K562 (cell line): ENCODE results near the gene CARMIL1. TPM values are rescaled to one million over a fixed set of nuclear protein-coding genes. Genes with fewer than 3 reads are reported as not detected.
A peak's percentile ranks its signal among the peaks of the same experiment; 100 is the strongest.

Experiments used
- ARNT ChIP-seq, 2 experiments: fragments of 450-650 bp; IDR thresholded peaks; 2 replicates each; pipeline ENCODE4 v1.6.1; 2016; ENCODE audit warnings: mild to moderate bottlenecking in 1 of 2
- BHLHE40 ChIP-seq: IDR thresholded peaks from 2 replicates; pipeline ENCODE4 v1.6.1; 2011; ENCODE audit warnings: low read length, improper control_type of control experiment
- DDX20 ChIP-seq: fragments of 450-650 bp; IDR thresholded peaks from 2 replicates; pipeline ENCODE4 v1.6.1; 2016; ENCODE audit warnings: missing genetic modification characterization, low read depth, mild to moderate bottlenecking, missing compliant biosample characterization, moderate library complexity
- EGR1 ChIP-seq: fragments of 450-650 bp; conservative IDR thresholded peaks from 2 replicates; pipeline ENCODE4 v1.6.1; 2017; ENCODE audit warnings: mild to moderate bottlenecking
- FOXJ2 ChIP-seq: fragments of 200-800 bp; sonication (Bioruptor generic); IDR thresholded peaks from 2 replicates; pipeline ENCODE4 v1.6.1; 2016; ENCODE audit warnings: missing genetic modification characterization, missing compliant biosample characterization
- GATAD2B ChIP-seq: fragments of 450-650 bp; IDR thresholded peaks from 2 replicates; pipeline ENCODE4 v1.6.1; 2017; ENCODE audit warnings: mild to moderate bottlenecking, borderline replicate concordance
- MED1 ChIP-seq: sonication (generic); formaldehyde crosslinking; IDR thresholded peaks from 2 replicates; pipeline ENCODE4 v1.8.1; 2023; ENCODE audit warnings: missing genetic modification reagents, borderline replicate concordance
- NFXL1 ChIP-seq: fragments of 450-650 bp; formaldehyde crosslinking; IDR thresholded peaks from 2 replicates; pipeline ENCODE4 v1.4.0; 2021; ENCODE audit warnings: mild to moderate bottlenecking
- OTX1 ChIP-seq: fragments of 450-650 bp; formaldehyde crosslinking; IDR thresholded peaks from 2 replicates; pipeline ENCODE4 v1.4.0; 2022; ENCODE audit warnings: mild to moderate bottlenecking
- PCBP2 ChIP-seq: fragments of 200-400 bp; formaldehyde crosslinking; IDR thresholded peaks from 2 replicates; pipeline ENCODE4 v1.6.1; 2018; ENCODE audit warnings: low read length, low read depth, mild to moderate bottlenecking, moderate library complexity; ENCODE audit not compliant: poor library complexity, severe bottlenecking
- SMC3 ChIP-seq: conservative IDR thresholded peaks from 2 replicates; pipeline ENCODE4 v1.6.1; 2011; ENCODE audit warnings: low read depth, low read length, improper control_type of control experiment; ENCODE audit not compliant: insufficient read depth
- TBL1XR1 ChIP-seq, 2 experiments: IDR thresholded peaks; 2 replicates each; pipeline ENCODE4 v1.6.1; 2012; ENCODE audit warnings: improper control_type of control experiment in 2 of 2, low read length in 2 of 2, mild to moderate bottlenecking in 1 of 2
- TEAD2 ChIP-seq: fragments of 450-650 bp; IDR thresholded peaks from 2 replicates; pipeline ENCODE4 v1.6.1; 2016; ENCODE audit warnings: missing genetic modification characterization, control low read depth, missing compliant biosample characterization
- ZC3H8 ChIP-seq: fragments of 450-650 bp; IDR thresholded peaks from 2 replicates; pipeline ENCODE4 v1.6.1; 2017
- ZNF121 ChIP-seq: sonication (generic); formaldehyde crosslinking; conservative IDR thresholded peaks from 2 replicates; pipeline ENCODE4 v1.8.0; 2022; ENCODE audit warnings: missing genetic modification reagents
- ZNF124 ChIP-seq: sonication (generic); formaldehyde crosslinking; IDR thresholded peaks from 2 replicates; pipeline ENCODE4 v1.8.1; 2022; ENCODE audit warnings: missing genetic modification reagents
- ZNF175 ChIP-seq: fragments of 200-800 bp; sonication (Bioruptor generic); IDR thresholded peaks from 2 replicates; pipeline ENCODE4 v1.6.1; 2016; ENCODE audit warnings: low read depth, mild to moderate bottlenecking, missing genetic modification characterization, missing compliant biosample characterization
- ZNF253 ChIP-seq: fragments of 250-450 bp; sonication (Bioruptor Pico); conservative IDR thresholded peaks from 2 replicates; pipeline ENCODE4 v1.6.1; 2021; ENCODE audit warnings: mild to moderate bottlenecking
- ZNF384 ChIP-seq: IDR thresholded peaks from 2 replicates; pipeline ENCODE4 v1.6.1; 2012; ENCODE audit warnings: low read depth, low read length, improper control_type of control experiment
- ZNF551 ChIP-seq: fragments of 250-450 bp; sonication (Bioruptor Pico); IDR thresholded peaks from 2 replicates; pipeline ENCODE4 v1.5.0; 2021; ENCODE audit warnings: mild to moderate bottlenecking, moderate library complexity
- ZSCAN29 ChIP-seq: fragments of 450-650 bp; IDR thresholded peaks from 2 replicates; pipeline ENCODE4 v1.6.1; 2017
- polyA plus RNA-seq, 8 experiments: library from polyadenylated mRNA; depleted of rRNA in 4 of 8; stranded (reverse) in 5 of 8; unstranded in 3 of 8; fragments of >200 nt; fragmentation: Nextera tagmentation in 2 of 8; fragmentation: Illumina TruSeq in 1 of 8; extraction: Ambion mirVana in 2 of 8; extraction: Trizol in 1 of 8; gene quantifications; 2 replicates each; pipeline versions ENCODE4 v1.2.1 to v1.2.3, GENCODE V29; 2011 to 2014; ENCODE audit warnings: inconsistent platforms in 1 of 8, missing spikeins in 1 of 8
- total RNA-seq, 7 experiments: library from RNA; depleted of rRNA in 6 of 7; stranded (reverse); fragments of >200 nt in 6 of 7; fragmentation: Illumina TruSeq in 2 of 7; extraction: Trizol in 2 of 7; gene quantifications; 2 replicates each; pipeline versions ENCODE4 v1.2.1 to v1.2.3, GENCODE V29; 2011 to 2021; ENCODE audit warnings: low replicate concordance in 1 of 7
- TF ChIP-seq, protein P1 (sequence below): fragments of 450-650 bp; formaldehyde crosslinking; IDR thresholded peaks from 2 replicates; pipeline ENCODE4 v1.4.0; 2022; ENCODE audit warnings: mild to moderate bottlenecking, moderate library complexity
- TF ChIP-seq, protein P2 (sequence below): fragments of 250-450 bp; sonication (Bioruptor Pico); IDR thresholded peaks from 2 replicates; pipeline ENCODE4 v1.5.0; 2021
- TF ChIP-seq, protein P3 (sequence below): fragments of 250-450 bp; sonication (Bioruptor Pico); IDR thresholded peaks from 2 replicates; pipeline ENCODE4 v1.5.0; 2021
- TF ChIP-seq, protein P4 (sequence below): sonication (generic); IDR thresholded peaks from 2 replicates; pipeline ENCODE4 v1.6.1; 2016
- TF ChIP-seq, protein P5 (sequence below): fragments of 150-350 bp; conservative IDR thresholded peaks from 2 replicates; pipeline ENCODE4 v1.6.1; 2014; ENCODE audit warnings: low read length

The CARMIL1 gene
- total and polyA plus RNA-seq, 9 of the 15 experiments (the other 6 are each of a cell fraction or from before 2014, with no cell fraction given) = 0.04 to 0.32 (median 0.10) TPM; not detected in 1

DNA sequence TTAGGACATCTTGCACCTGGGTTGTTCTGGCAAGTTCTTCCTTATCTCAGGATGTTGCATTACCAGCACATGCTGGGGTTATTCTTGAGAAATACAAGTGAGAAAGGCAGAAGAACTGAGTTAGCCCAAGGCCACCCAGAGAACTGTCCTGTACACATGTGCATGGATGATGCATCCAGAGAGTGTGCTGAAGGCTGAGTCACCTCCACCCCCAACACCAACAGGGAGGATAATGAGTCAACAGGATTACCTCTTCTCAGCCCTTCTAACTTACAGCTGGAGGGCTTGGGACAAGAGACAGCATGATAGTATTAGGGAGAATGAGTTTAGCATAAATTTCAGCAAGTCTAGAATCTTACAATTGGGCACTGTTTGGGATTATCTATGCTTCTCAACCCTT lies 381.3 kb downstream of the CARMIL1 start (continued):
- TF ChIP-seq, protein P1, sequence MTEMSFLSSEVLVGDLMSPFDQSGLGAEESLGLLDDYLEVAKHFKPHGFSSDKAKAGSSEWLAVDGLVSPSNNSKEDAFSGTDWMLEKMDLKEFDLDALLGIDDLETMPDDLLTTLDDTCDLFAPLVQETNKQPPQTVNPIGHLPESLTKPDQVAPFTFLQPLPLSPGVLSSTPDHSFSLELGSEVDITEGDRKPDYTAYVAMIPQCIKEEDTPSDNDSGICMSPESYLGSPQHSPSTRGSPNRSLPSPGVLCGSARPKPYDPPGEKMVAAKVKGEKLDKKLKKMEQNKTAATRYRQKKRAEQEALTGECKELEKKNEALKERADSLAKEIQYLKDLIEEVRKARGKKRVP (CRISPR knock-in tag) = no peak
- TF ChIP-seq FOXJ2 (tag) = no peak
- TF ChIP-seq BHLHE40 = peak; percentile 43; the same call in 1 of the 2 replicates
- TF ChIP-seq PCBP2 = no peak
- TF ChIP-seq ZNF384 = no peak
- TF ChIP-seq ZNF175 (CRISPR knock-in tag) = no peak
- TF ChIP-seq TBL1XR1 (IDR thresholded peaks at IDR 0.05; ENCODE audit: low read length in 2 of 2) = no peak
- TF ChIP-seq DDX20 (tag) = no peak
- TF ChIP-seq, protein P2, sequence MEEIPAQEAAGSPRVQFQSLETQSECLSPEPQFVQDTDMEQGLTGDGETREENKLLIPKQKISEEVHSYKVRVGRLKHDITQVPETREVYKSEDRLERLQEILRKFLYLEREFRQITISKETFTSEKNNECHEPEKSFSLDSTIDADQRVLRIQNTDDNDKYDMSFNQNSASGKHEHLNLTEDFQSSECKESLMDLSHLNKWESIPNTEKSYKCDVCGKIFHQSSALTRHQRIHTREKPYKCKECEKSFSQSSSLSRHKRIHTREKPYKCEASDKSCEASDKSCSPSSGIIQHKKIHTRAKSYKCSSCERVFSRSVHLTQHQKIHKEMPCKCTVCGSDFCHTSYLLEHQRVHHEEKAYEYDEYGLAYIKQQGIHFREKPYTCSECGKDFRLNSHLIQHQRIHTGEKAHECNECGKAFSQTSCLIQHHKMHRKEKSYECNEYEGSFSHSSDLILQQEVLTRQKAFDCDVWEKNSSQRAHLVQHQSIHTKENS (CRISPR knock-in tag) = no peak
- TF ChIP-seq ARNT (IDR thresholded peaks at IDR 0.05) = no peak
- no peak for TF ChIP-seq ZNF121 (CRISPR knock-in tag)
- no peak for TF ChIP-seq ZNF124 (CRISPR knock-in tag)
- no peak for TF ChIP-seq TEAD2
- TF ChIP-seq, protein P3, sequence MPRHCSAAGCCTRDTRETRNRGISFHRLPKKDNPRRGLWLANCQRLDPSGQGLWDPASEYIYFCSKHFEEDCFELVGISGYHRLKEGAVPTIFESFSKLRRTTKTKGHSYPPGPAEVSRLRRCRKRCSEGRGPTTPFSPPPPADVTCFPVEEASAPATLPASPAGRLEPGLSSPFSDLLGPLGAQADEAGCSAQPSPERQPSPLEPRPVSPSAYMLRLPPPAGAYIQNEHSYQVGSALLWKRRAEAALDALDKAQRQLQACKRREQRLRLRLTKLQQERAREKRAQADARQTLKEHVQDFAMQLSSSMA (CRISPR knock-in tag) = no peak
- no peak for TF ChIP-seq MED1 (CRISPR knock-in tag)
- TF ChIP-seq EGR1 = peak; percentile 53
- TF ChIP-seq SMC3 = no peak
- no peak for TF ChIP-seq ZSCAN29
- no peak for TF ChIP-seq ZNF551 (CRISPR knock-in tag)
- TF ChIP-seq OTX1 (CRISPR knock-in tag) = no peak
- TF ChIP-seq GATAD2B = no peak
- TF ChIP-seq, protein P4, sequence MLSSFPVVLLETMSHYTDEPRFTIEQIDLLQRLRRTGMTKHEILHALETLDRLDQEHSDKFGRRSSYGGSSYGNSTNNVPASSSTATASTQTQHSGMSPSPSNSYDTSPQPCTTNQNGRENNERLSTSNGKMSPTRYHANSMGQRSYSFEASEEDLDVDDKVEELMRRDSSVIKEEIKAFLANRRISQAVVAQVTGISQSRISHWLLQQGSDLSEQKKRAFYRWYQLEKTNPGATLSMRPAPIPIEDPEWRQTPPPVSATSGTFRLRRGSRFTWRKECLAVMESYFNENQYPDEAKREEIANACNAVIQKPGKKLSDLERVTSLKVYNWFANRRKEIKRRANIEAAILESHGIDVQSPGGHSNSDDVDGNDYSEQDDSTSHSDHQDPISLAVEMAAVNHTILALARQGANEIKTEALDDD = peak; percentile 68; the same call in 1 of the 2 replicates
- TF ChIP-seq ZNF253 = no peak
- TF ChIP-seq, protein P5, sequence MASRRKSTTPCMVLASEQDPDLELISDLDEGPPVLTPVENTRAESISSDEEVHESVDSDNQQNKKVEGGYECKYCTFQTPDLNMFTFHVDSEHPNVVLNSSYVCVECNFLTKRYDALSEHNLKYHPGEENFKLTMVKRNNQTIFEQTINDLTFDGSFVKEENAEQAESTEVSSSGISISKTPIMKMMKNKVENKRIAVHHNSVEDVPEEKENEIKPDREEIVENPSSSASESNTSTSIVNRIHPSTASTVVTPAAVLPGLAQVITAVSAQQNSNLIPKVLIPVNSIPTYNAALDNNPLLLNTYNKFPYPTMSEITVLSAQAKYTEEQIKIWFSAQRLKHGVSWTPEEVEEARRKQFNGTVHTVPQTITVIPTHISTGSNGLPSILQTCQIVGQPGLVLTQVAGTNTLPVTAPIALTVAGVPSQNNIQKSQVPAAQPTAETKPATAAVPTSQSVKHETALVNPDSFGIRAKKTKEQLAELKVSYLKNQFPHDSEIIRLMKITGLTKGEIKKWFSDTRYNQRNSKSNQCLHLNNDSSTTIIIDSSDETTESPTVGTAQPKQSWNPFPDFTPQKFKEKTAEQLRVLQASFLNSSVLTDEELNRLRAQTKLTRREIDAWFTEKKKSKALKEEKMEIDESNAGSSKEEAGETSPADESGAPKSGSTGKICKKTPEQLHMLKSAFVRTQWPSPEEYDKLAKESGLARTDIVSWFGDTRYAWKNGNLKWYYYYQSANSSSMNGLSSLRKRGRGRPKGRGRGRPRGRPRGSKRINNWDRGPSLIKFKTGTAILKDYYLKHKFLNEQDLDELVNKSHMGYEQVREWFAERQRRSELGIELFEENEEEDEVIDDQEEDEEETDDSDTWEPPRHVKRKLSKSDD = no peak
- no peak for TF ChIP-seq ZC3H8
- TF ChIP-seq NFXL1 (CRISPR knock-in tag) = no peak
